ENCODE measurements around the gene TMEM132A. TPM values are rescaled to one million over a fixed set of nuclear protein-coding genes. Genes with fewer than 3 reads are reported as not detected.

TMEM132A gene
- total and polyA plus RNA-seq, 9 donors: 2.9 to 34.1 (median 21.3) TPM

DNA sequence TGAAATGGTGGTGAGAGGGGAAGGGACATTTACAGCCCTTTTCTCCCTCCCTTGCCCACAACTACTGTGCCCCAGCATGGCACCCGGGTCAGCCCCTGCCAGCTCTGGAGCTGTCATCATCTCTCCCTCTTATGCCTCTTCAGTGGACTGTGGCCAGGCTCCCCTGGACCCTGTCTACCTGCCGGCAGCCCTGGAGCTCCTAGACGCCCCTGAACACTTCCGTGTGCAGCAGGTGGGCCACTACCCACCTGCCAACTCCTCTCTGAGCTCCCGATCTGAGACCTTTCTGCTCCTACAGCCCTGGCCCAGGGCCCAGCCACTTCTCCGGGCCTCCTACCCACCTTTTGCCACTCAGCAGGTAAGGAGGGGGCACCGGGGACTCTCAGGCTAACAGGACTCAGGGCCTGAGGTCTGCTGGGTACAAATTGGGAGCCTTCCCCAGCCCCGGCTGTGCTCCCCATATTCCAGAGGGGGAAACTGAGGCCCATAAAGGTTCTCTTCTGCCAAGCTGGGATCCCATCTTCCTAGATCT, 2.9 kb downstream of the TMEM132A start:
- Histone ChIP-seq H3K27ac (no peak overlapping the region), H3K36me3 (no peaks in the 10 kb centered on the region), H3K27me3 (no peaks in the 10 kb centered on the region), H3K4me3 (no peak overlapping the region), H3K4me1 (ENCODE audit: insufficient read depth) (peaks cover 8% of the 10 kb centered on the region), H3K9me3 (no peaks in the 10 kb centered on the region)
- intact Hi-C loops (cut with DNase I): no loop called here
- WGBS, 3 donors: 83 to 94% (median 85%) methylated on average over 8 of the region's 8 CpGs
- TF ChIP-seq, protein P1, sequence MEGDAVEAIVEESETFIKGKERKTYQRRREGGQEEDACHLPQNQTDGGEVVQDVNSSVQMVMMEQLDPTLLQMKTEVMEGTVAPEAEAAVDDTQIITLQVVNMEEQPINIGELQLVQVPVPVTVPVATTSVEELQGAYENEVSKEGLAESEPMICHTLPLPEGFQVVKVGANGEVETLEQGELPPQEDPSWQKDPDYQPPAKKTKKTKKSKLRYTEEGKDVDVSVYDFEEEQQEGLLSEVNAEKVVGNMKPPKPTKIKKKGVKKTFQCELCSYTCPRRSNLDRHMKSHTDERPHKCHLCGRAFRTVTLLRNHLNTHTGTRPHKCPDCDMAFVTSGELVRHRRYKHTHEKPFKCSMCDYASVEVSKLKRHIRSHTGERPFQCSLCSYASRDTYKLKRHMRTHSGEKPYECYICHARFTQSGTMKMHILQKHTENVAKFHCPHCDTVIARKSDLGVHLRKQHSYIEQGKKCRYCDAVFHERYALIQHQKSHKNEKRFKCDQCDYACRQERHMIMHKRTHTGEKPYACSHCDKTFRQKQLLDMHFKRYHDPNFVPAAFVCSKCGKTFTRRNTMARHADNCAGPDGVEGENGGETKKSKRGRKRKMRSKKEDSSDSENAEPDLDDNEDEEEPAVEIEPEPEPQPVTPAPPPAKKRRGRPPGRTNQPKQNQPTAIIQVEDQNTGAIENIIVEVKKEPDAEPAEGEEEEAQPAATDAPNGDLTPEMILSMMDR (IDR thresholded peaks at IDR 0.05): no peak
- TF ChIP-seq POLR2A (IDR thresholded peaks at IDR 0.05): no peak
- no peak for TF ChIP-seq EP300 (IDR thresholded peaks at IDR 0.05)
- DNase-seq: no peak

DNA sequence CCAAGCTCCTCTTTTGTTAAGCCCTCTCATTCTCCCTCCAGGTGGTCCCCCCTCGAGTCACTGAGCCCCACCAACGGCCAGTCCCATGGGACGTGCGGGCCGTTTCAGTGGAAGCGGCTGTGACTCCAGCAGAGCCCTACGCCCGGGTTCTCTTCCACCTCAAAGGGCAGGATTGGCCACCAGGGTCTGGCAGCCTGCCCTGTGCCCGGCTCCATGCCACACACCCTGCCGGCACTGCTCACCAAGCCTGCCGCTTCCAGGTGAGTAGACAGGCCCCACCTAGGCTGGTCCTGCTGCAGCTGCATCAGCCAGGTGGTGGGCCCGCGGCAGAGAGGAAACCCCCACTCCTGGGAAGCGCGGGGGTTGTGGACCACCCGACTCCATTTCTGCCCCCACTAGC, 3.3 kb downstream of the TMEM132A start:
- H3K4me3 ChIP-seq: no peak overlapping the region
- no peaks in the 10 kb centered on the region for H3K9me3 ChIP-seq
- no peak overlapping the region for H3K27ac ChIP-seq
- intact Hi-C loops (cut with DNase I): no loop called here
- no peaks in the 10 kb centered on the region for H3K27me3 ChIP-seq
- no peak for DNase-seq
- H3K36me3 ChIP-seq: no peaks in the 10 kb centered on the region
- TF ChIP-seq EP300 (IDR thresholded peaks at IDR 0.05) (no peak), POLR2A (IDR thresholded peaks at IDR 0.05) (no peak)
- TF ChIP-seq, protein P1 (IDR thresholded peaks at IDR 0.05): no peak
- 83 to 85% (median 84%) methylated on average over 16 of the region's 16 CpGs for WGBS, 3 donors
- peaks cover 8% of the 10 kb centered on the region for H3K4me1 ChIP-seq (ENCODE audit: insufficient read depth)

DNA sequence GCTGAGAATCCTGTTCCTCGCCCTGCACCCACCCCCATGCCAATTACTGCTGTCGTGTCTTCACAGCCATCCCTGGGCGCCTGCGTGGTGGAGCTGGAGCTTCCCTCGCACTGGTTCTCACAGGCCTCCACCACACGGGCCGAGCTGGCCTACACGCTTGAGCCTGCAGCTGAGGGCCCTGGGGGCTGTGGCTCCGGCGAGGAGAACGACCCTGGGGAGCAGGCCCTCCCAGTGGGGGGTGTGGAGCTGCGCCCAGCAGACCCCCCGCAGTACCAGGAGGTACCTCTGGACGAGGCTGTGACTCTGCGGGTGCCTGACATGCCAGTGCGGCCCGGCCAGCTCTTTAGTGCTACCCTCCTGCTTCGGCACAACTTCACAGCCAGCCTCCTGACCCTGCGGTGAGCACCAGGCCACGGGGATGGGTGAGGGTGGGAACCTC, 4.3 kb downstream of the TMEM132A start:
- no peak for DNase-seq
- Histone ChIP-seq H3K4me1 (ENCODE audit: insufficient read depth) (peaks cover 8% of the 10 kb centered on the region), H3K9me3 (no peaks in the 10 kb centered on the region), H3K4me3 (no peak overlapping the region), H3K27me3 (no peaks in the 10 kb centered on the region), H3K27ac (no peak overlapping the region), H3K36me3 (no peaks in the 10 kb centered on the region)
- intact Hi-C loops (cut with DNase I): no loop called here
- TF ChIP-seq EP300 (IDR thresholded peaks at IDR 0.05) (no peak), POLR2A (IDR thresholded peaks at IDR 0.05) (no peak)
- TF ChIP-seq, protein P1 (IDR thresholded peaks at IDR 0.05): no peak
- 89 to 93% (median 91%) methylated on average over 20 of the region's 20 CpGs for WGBS, 3 donors

DNA sequence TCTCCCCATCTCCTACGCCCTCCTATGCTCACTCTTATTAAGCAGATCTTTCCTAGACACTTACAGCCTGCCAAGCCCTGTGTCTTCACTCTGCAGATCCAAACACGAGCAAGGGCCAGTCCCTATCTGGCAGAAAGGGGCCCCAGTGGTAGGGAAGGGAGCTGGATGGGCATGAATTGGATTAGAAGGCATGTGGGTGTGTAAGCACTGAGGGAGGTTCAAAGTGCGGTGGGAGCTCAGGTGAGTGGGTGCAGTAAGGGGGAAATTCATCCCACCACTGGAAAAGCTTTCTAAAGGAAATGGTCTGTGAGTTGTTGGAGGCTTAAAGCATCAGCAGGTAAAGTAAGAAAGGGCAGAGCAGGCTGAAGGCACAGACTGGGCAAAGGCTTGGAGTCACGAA, 5.5 kb downstream of the TMEM132A start:
- Histone ChIP-seq H3K4me3 (no peak overlapping the region), H3K27me3 (no peaks in the 10 kb centered on the region), H3K9me3 (no peaks in the 10 kb centered on the region), H3K4me1 (ENCODE audit: insufficient read depth) (peaks cover 6% of the 10 kb centered on the region), H3K27ac (no peak overlapping the region), H3K36me3 (no peaks in the 10 kb centered on the region)
- 83 to 89% (median 86%) methylated on average over 4 of the region's 4 CpGs for WGBS, 3 donors
- DNase-seq: no peak
- TF ChIP-seq, protein P1 (IDR thresholded peaks at IDR 0.05): no peak
- TF ChIP-seq POLR2A (IDR thresholded peaks at IDR 0.05) (no peak), EP300 (IDR thresholded peaks at IDR 0.05) (no peak)
- intact Hi-C loops (cut with DNase I): no loop called here

All from ovary (tissue), 9 donors.